Nephron progenitor cell (in vitro differentiated cells): ENCODE results near the gene C4BPB.

ENCODE experiments used
- DNase-seq: peaks from one replicate; pipeline ENCODE4 v3.0.0; 2021
- H3K27ac Mint-ChIP-seq: 2 replicates; pipeline ENCODE4 v1.8.0; 2021; ENCODE audit warnings: mild to moderate bottlenecking, moderate library complexity, mixed read lengths
- H3K27me3 Mint-ChIP-seq: 2 replicates; pipeline ENCODE4 v1.8.0; 2021; ENCODE audit warnings: mild to moderate bottlenecking, low read depth, mixed read lengths; ENCODE audit not compliant: poor library complexity
- H3K36me3 Mint-ChIP-seq: 2 replicates; pipeline ENCODE4 v1.8.0; 2021; ENCODE audit warnings: low read depth, mixed read lengths
- H3K4me1 Mint-ChIP-seq: 2 replicates; pipeline ENCODE4 v1.8.0; 2021; ENCODE audit warnings: mixed read lengths
- H3K4me3 Mint-ChIP-seq: 2 replicates; pipeline ENCODE4 v1.8.0; 2021; ENCODE audit warnings: mild to moderate bottlenecking, moderate library complexity, mixed read lengths
- H3K9me3 Mint-ChIP-seq: 2 replicates; pipeline ENCODE4 v1.8.0; 2021; ENCODE audit warnings: mild to moderate bottlenecking, moderate library complexity, mixed read lengths
- TF ChIP-seq, protein P1 (sequence below): fragments of 200-600 bp; sonication (generic); IDR thresholded peaks from 2 replicates; pipeline ENCODE4 v1.5.0; 2021; ENCODE audit warnings: antibody characterized with exemption

C4BPB gene

DNA sequence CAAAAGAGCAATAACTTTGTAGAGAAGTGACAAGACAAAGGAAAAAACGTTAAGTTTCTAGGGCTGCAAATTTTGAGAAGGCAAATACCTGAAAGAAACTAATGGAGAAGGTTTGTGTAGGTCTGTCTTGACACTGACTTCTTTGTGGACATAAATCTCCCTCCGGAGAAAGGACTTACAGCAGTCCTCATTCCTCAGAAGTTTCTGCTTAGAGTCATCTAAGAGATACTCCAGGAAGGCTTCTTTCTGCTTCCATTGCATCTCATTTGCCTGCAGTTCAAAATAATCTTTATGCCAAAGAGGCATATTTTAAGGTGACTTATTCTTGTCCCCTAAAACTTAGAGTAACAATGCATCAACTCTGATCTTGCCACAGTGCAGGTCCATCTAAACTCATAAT is 4.4 kb upstream of the C4BPB start:
- Mint-ChIP-seq H3K27ac (no peak overlapping the region), H3K27me3 (peaks cover 25% of the 10 kb centered on the region), H3K36me3 (no peaks in the 10 kb centered on the region), H3K4me3 (no peak overlapping the region), H3K9me3 (no peaks in the 10 kb centered on the region), H3K4me1 (peaks cover 9% of the 10 kb centered on the region)
- DNase-seq: no peak
- TF ChIP-seq, protein P1, sequence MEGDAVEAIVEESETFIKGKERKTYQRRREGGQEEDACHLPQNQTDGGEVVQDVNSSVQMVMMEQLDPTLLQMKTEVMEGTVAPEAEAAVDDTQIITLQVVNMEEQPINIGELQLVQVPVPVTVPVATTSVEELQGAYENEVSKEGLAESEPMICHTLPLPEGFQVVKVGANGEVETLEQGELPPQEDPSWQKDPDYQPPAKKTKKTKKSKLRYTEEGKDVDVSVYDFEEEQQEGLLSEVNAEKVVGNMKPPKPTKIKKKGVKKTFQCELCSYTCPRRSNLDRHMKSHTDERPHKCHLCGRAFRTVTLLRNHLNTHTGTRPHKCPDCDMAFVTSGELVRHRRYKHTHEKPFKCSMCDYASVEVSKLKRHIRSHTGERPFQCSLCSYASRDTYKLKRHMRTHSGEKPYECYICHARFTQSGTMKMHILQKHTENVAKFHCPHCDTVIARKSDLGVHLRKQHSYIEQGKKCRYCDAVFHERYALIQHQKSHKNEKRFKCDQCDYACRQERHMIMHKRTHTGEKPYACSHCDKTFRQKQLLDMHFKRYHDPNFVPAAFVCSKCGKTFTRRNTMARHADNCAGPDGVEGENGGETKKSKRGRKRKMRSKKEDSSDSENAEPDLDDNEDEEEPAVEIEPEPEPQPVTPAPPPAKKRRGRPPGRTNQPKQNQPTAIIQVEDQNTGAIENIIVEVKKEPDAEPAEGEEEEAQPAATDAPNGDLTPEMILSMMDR: no peak

DNA sequence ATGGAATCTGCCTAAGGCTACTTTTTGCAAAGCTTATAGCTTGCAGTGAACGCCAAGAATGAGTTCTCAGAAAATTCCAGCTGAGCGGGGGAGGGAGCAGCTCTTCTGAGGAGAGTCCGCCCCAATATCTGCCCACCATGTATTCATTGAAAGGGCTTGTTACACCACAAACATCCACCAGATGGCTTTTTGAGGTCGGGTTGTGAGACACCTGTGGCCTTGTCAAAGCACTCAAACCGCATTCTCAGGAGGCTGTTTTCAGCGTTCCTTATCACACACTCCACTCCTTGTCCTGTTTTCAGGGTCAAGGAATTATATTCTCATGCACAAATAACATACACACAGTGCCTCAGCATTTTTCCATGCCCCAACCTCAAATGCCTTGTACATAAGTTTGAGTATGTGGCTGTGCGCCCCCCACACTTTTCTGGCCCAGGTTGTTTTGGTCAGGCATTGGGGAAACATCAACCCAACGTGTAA is 3.9 kb upstream of the C4BPB start:
- peak; percentile 50 for DNase-seq
- no peak overlapping the region for H3K4me3 Mint-ChIP-seq
- TF ChIP-seq, protein P1: peak; percentile 61
- no peaks in the 10 kb centered on the region for H3K36me3 Mint-ChIP-seq
- H3K27ac Mint-ChIP-seq: no peak overlapping the region
- H3K4me1 Mint-ChIP-seq: peaks cover 9% of the 10 kb centered on the region
- peaks cover 26% of the 10 kb centered on the region for H3K27me3 Mint-ChIP-seq
- no peaks in the 10 kb centered on the region for H3K9me3 Mint-ChIP-seq

DNA sequence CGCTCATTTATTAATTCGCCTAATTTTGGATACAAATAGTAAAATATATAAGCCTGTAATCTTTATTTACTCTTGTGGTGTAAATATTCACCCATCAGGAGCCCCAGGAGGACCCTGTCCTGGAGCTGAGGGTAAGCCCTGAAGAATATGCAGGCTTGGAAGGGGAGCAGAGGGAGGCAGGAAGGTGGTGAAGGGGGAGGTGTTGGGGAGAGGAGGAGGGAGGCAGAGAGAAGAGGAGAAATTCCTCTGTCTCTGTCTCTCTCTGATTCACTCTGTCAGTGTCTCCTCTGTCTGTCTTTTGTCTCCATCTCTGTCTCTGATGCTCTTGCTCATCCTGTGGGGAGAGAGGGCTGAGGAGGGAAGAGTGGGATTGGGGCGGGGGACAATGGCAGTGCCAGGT is 2.8 kb upstream of the C4BPB start:
- H3K9me3 Mint-ChIP-seq: no peaks in the 10 kb centered on the region
- no peak overlapping the region for H3K27ac Mint-ChIP-seq
- H3K4me3 Mint-ChIP-seq: no peak overlapping the region
- H3K4me1 Mint-ChIP-seq: peaks cover 9% of the 10 kb centered on the region
- H3K27me3 Mint-ChIP-seq: peaks cover 22% of the 10 kb centered on the region
- TF ChIP-seq, protein P1: no peak
- no peaks in the 10 kb centered on the region for H3K36me3 Mint-ChIP-seq
- no peak for DNase-seq

DNA sequence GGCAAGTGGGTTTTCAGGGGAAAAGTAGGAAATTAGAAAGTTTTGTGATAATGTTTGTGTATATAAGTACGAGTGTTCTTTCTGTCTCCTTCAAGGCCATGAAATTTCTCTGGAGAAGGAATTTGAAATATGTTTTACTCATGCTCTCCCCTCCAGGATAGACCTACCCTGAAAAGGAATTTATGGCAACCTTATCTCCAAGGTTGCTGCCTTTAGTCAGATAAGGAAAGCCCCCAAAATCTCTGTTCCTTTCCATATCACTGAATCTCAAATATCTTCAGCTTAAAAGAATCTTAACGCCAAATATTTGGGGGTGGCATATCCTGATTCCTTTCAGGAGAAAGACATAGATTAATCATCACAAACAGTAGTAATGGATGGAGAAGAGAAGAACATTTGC is 499 bp upstream of the C4BPB start:
- no peak for DNase-seq
- no peaks in the 10 kb centered on the region for H3K9me3 Mint-ChIP-seq
- H3K36me3 Mint-ChIP-seq: no peaks in the 10 kb centered on the region
- no peak overlapping the region for H3K4me3 Mint-ChIP-seq
- peaks cover 9% of the 10 kb centered on the region for H3K4me1 Mint-ChIP-seq
- TF ChIP-seq, protein P1: no peak
- H3K27me3 Mint-ChIP-seq: peaks cover 17% of the 10 kb centered on the region
- H3K27ac Mint-ChIP-seq: no peak overlapping the region

DNA sequence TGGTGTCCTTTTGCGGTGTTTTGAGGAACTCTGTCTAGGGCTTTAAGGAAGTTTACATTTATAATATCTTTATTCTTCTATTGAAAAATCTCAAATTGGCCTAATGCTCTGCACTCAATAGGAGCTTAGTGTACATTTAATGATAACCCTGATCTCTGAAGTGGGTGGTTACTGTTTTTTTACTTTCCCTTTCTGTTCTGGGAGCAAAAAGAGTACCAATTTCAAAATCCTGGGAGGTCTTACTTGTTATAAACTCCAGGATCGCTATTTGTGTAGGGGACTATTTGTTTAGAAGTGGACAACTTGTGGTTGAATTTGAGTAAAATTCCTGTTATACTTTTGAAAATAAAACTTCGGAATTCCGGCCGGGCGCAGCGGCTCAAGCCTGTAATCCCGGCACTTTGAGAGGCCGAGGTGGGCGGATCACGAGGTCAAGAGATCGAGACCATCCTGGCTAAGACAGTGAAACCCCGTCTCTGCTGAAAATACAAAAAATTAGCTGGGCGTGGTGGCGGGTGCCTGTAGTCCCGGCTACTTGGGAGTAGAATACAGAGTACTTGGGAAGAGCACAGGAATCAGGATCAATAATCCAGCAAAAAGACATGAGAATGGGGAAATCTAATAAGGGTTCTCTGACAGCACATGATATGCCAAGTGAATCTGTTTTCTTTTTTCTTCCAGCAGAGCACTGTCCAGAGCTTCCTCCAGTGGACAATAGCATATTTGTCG is 1.1 kb downstream of the C4BPB start:
- Mint-ChIP-seq H3K9me3 (no peaks in the 10 kb centered on the region), H3K27ac (no peak overlapping the region), H3K36me3 (no peaks in the 10 kb centered on the region), H3K4me1 (no peaks in the 10 kb centered on the region), H3K27me3 (peaks cover 15% of the 10 kb centered on the region), H3K4me3 (no peak overlapping the region)
- DNase-seq: no peak
- TF ChIP-seq, protein P1: no peak
